Activated T-cell treated with anti-CD3 and anti-CD28 coated beads for 1 hour (primary cell): ENCODE results near the gene FRAT2.

Experiments used
- DNase-seq: peaks from one replicate; pipeline ENCODE4 v3.0.0-alpha.2; 2020; ENCODE audit warnings: low read depth

FRAT2 gene, protein sequence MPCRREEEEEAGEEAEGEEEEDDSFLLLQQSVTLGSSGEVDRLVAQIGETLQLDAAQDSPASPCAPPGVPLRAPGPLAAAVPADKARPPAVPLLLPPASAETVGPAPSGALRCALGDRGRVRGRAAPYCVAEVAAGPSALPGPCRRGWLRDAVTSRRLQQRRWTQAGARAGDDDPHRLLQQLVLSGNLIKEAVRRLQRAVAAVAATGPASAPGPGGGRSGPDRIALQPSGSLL

DNA sequence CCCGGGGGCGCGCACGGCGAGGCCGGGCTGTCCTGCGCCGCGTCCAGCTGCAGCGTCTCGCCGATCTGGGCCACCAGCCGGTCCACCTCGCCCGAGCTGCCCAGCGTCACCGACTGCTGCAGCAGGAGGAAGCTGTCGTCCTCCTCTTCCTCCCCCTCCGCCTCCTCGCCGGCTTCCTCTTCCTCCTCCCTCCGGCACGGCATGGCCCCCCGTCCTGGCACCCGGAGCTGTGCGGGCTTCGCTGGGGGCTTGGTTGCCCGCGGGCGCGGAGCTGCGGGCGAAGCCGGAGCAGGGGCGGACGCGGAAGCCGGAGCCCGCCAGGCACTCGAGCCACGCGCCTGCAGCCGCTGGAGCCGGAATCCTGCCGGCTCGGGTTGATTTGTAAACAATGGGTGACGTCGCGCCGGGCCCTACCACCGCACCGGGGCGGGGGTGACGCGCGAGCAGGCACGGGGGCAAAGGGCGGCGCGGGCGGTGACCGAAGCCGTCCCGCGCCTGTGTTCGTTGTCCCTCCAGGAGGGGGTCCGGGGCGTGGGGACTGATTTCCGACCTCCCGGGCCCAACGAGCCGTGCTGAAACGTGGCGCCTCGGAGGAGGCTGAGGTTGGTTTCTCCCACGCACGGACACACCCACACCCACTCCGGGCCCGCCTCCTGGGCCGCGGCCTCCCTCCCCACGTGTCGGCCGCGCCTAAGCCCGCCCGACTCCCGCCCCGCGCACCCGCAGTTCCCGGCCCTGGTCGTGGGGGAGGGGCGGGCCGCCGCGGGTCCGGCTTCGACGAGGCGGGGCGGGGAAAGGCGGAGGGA lies at the start of gene FRAT2:
Gene FRAT2, minus strand, starts transcription at position 360 of the 806 bp plus-strand sequence. Its CDS starts 157 bp downstream, at position 203.
- DNase-seq = peak; percentile 79

DNA sequence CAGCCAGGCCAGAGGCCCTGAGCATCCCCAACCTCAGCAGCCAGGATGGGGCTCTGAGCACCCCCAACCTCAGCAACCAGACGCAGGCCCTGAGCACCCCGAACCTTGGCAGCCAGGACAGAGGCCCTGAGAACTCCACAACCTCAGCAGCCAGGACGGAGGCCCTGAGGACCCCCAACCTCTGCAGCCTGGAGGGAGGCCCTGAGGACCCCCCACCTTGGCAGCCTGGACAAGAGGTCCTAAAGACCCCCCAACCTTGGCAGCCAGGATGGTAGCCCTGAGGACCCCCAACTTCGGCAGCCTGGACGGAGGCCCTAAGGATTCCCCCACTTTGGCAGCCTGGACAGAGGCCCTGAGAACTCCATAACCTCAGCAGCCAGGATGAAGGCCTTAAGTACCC lies 49.6 kb upstream of the FRAT2 start:
- no peak for DNase-seq

- no peak for DNase-seq
Observed at GRCh38 chr10:97383159-97383558, 48.6 kb upstream of the FRAT2 start.

- DNase-seq = no peak
Observed at GRCh38 chr10:97381626-97382025, 47.1 kb upstream of the FRAT2 start.

- DNase-seq = no peak
Observed at GRCh38 chr10:97380516-97380915, 46.0 kb upstream of the FRAT2 start.

GRCh38 chr10:97378933-97379921 lies 44.7 kb upstream of the FRAT2 start:
- no peak for DNase-seq

DNA sequence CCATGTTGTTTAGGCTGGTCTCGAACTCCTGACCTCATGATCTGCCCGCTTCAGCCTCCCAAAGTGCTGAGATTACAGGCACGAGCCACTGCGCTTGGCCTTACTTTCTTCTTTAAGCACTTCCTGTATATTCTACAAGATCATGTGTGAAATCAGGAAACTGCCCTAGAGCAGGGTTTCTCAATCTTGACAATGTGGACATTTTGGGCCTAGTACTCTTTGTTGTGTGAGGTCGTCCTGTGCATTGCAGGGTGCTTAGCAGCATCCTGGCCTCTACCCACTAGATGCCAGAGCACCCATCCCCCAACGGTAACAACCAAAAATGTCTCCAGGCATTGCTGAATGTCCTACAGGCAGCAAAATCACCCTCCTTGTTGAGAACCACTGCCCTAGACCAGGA lies 41.9 kb upstream of the FRAT2 start:
- no peak for DNase-seq

- DNase-seq = no peak
Observed at GRCh38 chr10:97373456-97373855, 38.9 kb upstream of the FRAT2 start.

DNA sequence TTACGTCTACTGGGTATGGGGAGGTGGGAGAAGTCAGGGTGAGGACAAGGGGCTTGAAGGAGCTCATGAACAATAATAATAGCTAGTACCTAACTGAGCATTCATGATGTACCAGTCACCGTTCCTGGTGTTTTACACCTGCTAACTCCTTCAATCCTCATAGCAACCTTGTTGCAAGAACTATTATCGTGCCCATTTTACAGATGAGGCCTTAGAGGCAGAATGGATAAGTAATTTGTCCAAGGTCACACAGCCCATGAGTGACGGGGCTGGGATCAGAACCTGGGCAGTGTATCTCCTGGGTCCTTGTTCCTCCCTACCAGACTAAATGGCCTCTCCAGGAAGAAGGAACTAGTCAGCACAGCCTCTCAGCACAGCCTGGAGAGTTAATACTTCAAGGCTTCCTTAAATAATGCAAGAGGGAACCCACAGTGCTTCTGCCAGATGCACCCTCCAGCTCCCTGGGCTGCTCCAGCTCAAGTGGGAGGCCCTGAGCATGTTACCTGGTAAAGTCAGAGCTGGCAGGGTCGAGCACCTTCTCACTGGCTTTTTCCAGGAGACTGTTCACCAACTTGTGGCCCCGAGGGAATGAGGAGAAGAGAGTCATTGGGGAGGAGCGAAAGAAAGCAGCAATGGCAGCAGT lies 37.8 kb upstream of the FRAT2 start:
- no peak for DNase-seq

DNA sequence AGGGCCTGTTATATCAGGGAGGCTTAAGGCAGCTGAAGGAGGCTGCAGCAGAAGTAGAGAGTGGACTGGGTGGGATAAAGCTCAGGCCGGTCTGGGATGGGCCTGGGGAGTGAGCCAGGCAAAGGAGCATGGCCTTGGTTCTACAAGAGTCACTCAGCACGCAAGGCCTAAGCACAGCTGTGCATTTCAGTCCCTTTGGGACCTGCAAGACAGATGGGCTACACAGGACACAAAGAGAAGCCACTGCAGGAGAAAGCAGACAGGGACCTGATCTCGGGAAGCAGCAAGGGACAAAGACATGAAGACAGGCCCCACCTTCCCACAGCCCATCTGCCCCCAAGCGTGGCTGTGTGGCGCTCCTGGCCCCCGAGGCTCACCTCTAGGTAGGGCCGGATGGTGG lies 37.2 kb upstream of the FRAT2 start:
- DNase-seq = no peak

- no peak for DNase-seq
Observed at GRCh38 chr10:97367126-97367649, 32.7 kb upstream of the FRAT2 start.

- no peak for DNase-seq
Observed at GRCh38 chr10:97366572-97366971, 32.0 kb upstream of the FRAT2 start.

GRCh38 chr10:97365761-97366351 lies 31.3 kb upstream of the FRAT2 start:
- no peak for DNase-seq

DNA sequence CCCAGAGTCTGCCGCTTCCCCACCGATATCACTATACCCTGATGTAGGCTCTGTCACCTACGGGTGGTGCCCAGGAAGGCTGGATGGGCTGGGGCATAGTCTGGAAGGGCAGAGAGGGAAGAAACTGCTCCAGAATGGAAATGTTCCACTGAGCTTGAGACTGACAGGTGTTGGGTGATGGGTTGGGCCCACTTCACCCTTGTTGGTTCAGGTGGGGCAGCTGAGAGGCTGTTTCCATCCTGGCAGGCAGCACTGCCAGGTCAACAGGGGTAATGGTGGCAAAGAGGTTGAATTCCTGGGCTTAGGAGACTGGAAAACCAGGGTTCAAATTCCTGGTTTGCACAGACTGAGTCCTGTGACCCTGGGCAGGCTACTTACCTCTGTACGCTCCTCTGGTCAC lies 28.5 kb upstream of the FRAT2 start:
- no peak for DNase-seq

GRCh38 chr10:97362310-97363033 lies 27.9 kb upstream of the FRAT2 start:
- no peak for DNase-seq

DNA sequence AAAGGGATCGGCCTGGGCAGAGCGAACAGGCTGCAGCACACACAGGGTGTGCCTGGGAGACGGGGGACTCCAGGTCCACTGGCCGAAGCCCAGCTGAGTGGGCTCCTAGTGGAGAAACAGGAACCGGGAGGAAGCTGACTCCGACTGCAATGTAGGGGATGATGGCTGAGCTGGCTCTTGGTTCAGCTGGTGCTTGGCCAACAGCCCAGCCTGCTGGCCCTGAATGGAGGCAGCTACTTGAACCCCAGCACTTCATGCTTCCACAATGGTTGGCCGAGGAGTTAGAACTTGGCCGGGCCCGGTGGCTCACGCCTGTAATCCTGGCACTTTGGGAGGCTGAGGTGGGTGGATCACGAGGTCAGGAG lies 27.0 kb upstream of the FRAT2 start:
- DNase-seq = no peak

DNA sequence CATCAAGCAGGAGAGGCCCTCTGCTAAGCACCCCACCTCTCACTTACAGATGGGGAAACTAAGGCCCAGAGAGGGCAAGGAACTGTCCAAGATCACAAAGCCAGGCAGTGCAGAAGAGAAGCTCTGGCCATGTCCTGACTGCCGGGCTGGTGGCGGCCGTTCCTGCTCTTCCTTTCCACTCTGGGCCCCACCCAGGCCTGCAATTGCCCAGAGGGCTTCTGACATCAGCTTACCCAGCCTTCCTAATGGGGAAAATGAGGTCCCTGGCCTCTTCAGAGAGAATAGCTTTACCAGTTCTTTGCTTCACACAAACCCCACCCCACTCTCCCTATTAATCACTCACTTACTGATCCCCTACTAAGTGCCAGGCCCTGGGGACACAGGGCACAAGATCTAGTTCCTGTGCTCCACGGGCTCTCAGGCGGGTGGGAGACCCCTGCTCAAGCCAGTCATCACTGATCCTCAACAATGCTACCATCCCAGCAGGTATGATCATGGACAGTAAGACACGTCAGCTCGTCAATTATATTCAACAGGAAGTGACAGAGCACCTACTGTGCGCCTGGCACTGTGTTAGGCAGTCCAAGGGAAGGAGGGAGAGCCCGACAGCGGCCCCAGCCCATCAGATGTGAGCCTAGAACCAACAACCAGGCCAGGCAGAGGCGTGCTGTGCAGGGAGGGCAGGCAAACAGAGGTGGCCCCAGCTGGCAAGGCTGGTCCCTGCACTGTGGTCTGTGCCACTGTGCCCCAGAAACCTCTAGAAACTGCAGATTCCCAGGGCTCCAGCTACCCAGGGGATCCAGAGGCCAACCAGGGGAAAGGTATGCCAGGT lies 26.4 kb upstream of the FRAT2 start:
- DNase-seq = no peak

DNA sequence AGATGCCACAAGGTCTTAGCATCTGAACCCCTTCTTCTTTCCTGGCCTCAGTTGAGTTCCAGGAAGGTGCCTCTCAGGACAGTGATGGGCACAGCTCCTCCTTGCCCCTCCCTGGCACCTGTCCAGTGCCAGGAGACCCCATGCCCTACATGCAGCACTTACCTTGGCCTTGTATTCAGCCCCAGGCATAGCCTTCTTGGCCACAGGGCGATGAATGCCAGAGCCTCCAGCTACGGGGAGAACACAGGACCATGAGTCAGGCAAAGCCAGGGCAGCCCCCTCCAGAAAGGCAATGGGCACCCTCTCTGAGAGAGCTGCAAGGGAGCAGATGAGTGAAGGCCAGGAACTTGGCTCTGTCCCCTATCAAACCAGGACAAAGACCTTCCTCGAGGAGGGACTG lies 24.3 kb upstream of the FRAT2 start:
- no peak for DNase-seq

DNA sequence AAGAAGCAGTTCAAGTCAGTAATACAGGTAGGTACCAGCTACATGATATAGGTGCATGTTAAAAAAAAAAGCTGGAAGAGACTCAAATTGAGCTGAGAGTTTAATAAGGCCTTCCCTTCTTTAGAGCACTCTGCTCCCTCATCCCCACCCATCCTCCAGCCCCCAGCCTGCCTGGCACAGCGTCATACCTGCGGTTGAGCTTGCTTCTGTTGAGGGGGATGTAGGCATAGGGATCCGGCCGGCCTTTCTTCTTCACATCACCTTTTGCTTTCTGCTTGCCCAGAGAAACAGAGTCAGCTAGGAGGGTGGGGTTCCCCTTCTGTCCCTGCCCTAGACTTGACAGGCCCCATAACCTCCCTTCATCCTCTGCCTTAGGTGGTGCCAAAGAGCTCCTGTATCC lies 23.8 kb upstream of the FRAT2 start:
- DNase-seq = no peak

GRCh38 chr10:97356918-97357317 lies 22.4 kb upstream of the FRAT2 start:
- no peak for DNase-seq
